A549 (cell line): ENCODE results near the gene QPCT. TPM values are rescaled to one million over a fixed set of nuclear protein-coding genes. Genes with fewer than 3 reads are reported as not detected.

Experiments
- ATAC-seq, 2 experiments: fragments of 200-7000 bp in 1 of 2; fragments of >200 bp in 1 of 2; cut with Nextera tagmentation in 1 of 2; cut with Tn5 transposase in 1 of 2; 3 replicates each; pipeline versions ENCODE4 v1.8.0 to v1.9.1; 2018 to 2020; ENCODE audit warnings: mild to moderate bottlenecking in 1 of 2, moderate library complexity in 1 of 2
- CTCF ChIA-PET: fragments of 300-600 bp; sonication (Branson Sonifier 250); formaldehyde crosslinking; extraction: SDS; loops from one replicate; lab custom pipeline; 2021; ENCODE audit warnings: antibody characterized with exemption, inconsistent platforms; lab: Yijun Ruan, JAX
- POLR2A ChIA-PET: fragments of 350-600 bp; formaldehyde crosslinking; extraction: SDS; loops from one replicate; lab custom pipeline; 2021; ENCODE audit warnings: antibody characterized with exemption, inconsistent platforms; lab: Yijun Ruan, JAX
- DNase-seq, 2 experiments: peaks; one replicate each; pipeline versions ENCODE4 v3.0.0 to v3.0.0-alpha.2; 2011 to 2016; ENCODE audit warnings: low read depth in 1 of 2, low spot score in 1 of 2
- FAIRE-seq: peaks from 2 replicates; lab custom pipeline; 2011; peaks lifted over from hg19 to GRCh38; lab: Jason Lieb, UNC
- H3K27ac ChIP-seq, 2 experiments: fragments of >200 bp; sonication (Bioruptor Twin); formaldehyde crosslinking; 3 replicates each; pipeline ENCODE4 v1.5.1; 2016 to 2017
- H3K4me1 ChIP-seq: fragments of >200 bp; sonication (Bioruptor Twin); formaldehyde crosslinking; 3 replicates; pipeline ENCODE4 v1.6.1; 2016
- H3K4me2 ChIP-seq: fragments of >200 bp; sonication (Bioruptor Twin); formaldehyde crosslinking; 3 replicates; pipeline ENCODE4 v1.6.1; 2016
- H3K4me3 ChIP-seq: fragments of >200 bp; sonication (Bioruptor Twin); formaldehyde crosslinking; 3 replicates; pipeline ENCODE4 v1.5.1; 2016
- H3K9me3 ChIP-seq: fragments of >200 bp; sonication (Bioruptor Twin); formaldehyde crosslinking; 3 replicates; pipeline ENCODE4 v1.6.1; 2016
- CBX2 ChIP-seq: fragments of 200-600 bp; sonication (generic); IDR thresholded peaks from 2 replicates; pipeline ENCODE4 v1.6.1; 2016; ENCODE audit warnings: low read depth, mild to moderate bottlenecking, borderline replicate concordance
- CTCF ChIP-seq: fragments of >200 bp; sonication (Bioruptor Twin); formaldehyde crosslinking; IDR thresholded peaks from 3 replicates; pipeline ENCODE4 v1.5.1; 2016
- EHF ChIP-seq: fragments of 250-450 bp; sonication (Bioruptor Pico); IDR thresholded peaks from 2 replicates; pipeline ENCODE4 v1.5.0; 2020; ENCODE audit warnings: mild to moderate bottlenecking
- EHMT2 ChIP-seq: fragments of 200-600 bp; sonication (generic); IDR thresholded peaks from 2 replicates; pipeline ENCODE4 v1.6.1; 2016; ENCODE audit warnings: antibody characterized with exemption, low read depth, mild to moderate bottlenecking, moderate library complexity
- ELK1 ChIP-seq: fragments of 150-350 bp; IDR thresholded peaks from 2 replicates; pipeline ENCODE4 v1.6.1; 2014; ENCODE audit warnings: low read depth, mild to moderate bottlenecking, low read length
- EP300 ChIP-seq, 2 experiments: fragments of >200 bp; sonication (Bioruptor Twin); formaldehyde crosslinking; IDR thresholded peaks; 2 replicates in 1 of 2; 3 replicates in 1 of 2; pipeline ENCODE4 v1.6.1; 2016 to 2017
- FOSB ChIP-seq: fragments of 250-450 bp; sonication (Bioruptor Pico); IDR thresholded peaks from 2 replicates; pipeline ENCODE4 v1.5.0; 2020; ENCODE audit warnings: mild to moderate bottlenecking, moderate library complexity
- FOSL2 ChIP-seq, 2 experiments: fragments of 450-650 bp in 1 of 2; fragments of >200 bp in 1 of 2; sonication (Bioruptor Twin) in 1 of 2; formaldehyde crosslinking; IDR thresholded peaks; 2 replicates each; pipeline versions ENCODE4 v1.5.0 to v1.6.1; 2016 to 2020; ENCODE audit warnings: mild to moderate bottlenecking in 1 of 2, moderate library complexity in 1 of 2
- GATA3 ChIP-seq: IDR thresholded peaks from 2 replicates; pipeline ENCODE4 v1.6.1; 2012; ENCODE audit warnings: borderline replicate concordance
- HDAC2 ChIP-seq: fragments of 200-600 bp; sonication (generic); IDR thresholded peaks from 2 replicates; pipeline ENCODE4 v1.6.1; 2016
- HES2 ChIP-seq: fragments of >200 bp; sonication (Bioruptor Twin); formaldehyde crosslinking; IDR thresholded peaks from 2 replicates; pipeline ENCODE4 v1.6.1; 2016
- HEYL ChIP-seq: fragments of 250-450 bp; sonication (Bioruptor Pico); IDR thresholded peaks from 2 replicates; pipeline ENCODE4 v1.8.0; 2021; ENCODE audit warnings: mild to moderate bottlenecking, moderate library complexity
- HOXB13 ChIP-seq: fragments of 250-450 bp; sonication (Bioruptor Pico); IDR thresholded peaks from 2 replicates; pipeline ENCODE4 v1.5.0; 2020; ENCODE audit warnings: low read depth, mild to moderate bottlenecking, moderate library complexity
- HOXB5 ChIP-seq: fragments of 250-450 bp; sonication (Bioruptor Pico); IDR thresholded peaks from 2 replicates; pipeline ENCODE4 v1.5.0; 2020; ENCODE audit warnings: mild to moderate bottlenecking, moderate library complexity
- JUNB ChIP-seq: fragments of >200 bp; sonication (Bioruptor Twin); formaldehyde crosslinking; IDR thresholded peaks from 2 replicates; pipeline ENCODE4 v1.6.1; 2016
- KDM1A ChIP-seq: fragments of 200-600 bp; sonication (generic); IDR thresholded peaks from 2 replicates; pipeline ENCODE4 v1.6.1; 2016; ENCODE audit warnings: low read depth, mild to moderate bottlenecking
- MAX ChIP-seq: IDR thresholded peaks from 2 replicates; pipeline ENCODE4 v1.6.1; 2012
- MAZ ChIP-seq: fragments of 150-350 bp; IDR thresholded peaks from 2 replicates; pipeline ENCODE4 v1.6.1; 2014; ENCODE audit warnings: antibody characterized with exemption, low read depth, low read length, borderline replicate concordance
- NFE2L2 ChIP-seq: fragments of 150-350 bp; conservative IDR thresholded peaks from 2 replicates; pipeline ENCODE4 v1.6.1; 2014; ENCODE audit warnings: low read length
- PBX3 ChIP-seq: IDR thresholded peaks from 2 replicates; pipeline ENCODE4 v1.6.1; 2012
- POLR2A ChIP-seq: IDR thresholded peaks from 2 replicates; pipeline ENCODE4 v1.6.1; 2012; ENCODE audit warnings: mild to moderate bottlenecking, low read length
- RAD21 ChIP-seq, 2 experiments: fragments of >200 bp in 1 of 2; sonication (Bioruptor Twin) in 1 of 2; formaldehyde crosslinking in 1 of 2; IDR thresholded peaks in 1 of 2; conservative IDR thresholded peaks in 1 of 2; 2 replicates in 1 of 2; 3 replicates in 1 of 2; pipeline ENCODE4 v1.6.1; 2012 to 2018; ENCODE audit warnings: inconsistent platforms in 1 of 2
- RCOR1 ChIP-seq: fragments of 150-350 bp; IDR thresholded peaks from 2 replicates; pipeline ENCODE4 v1.6.1; 2014; ENCODE audit warnings: antibody characterized with exemption, low read length, low read depth
- RFX5 ChIP-seq: fragments of 450-650 bp; IDR thresholded peaks from 2 replicates; pipeline ENCODE4 v1.7.1; 2014; ENCODE audit warnings: antibody characterized with exemption, mild to moderate bottlenecking, moderate library complexity
- SREBF2 ChIP-seq: fragments of 450-650 bp; IDR thresholded peaks from 2 replicates; pipeline ENCODE4 v1.6.1; 2014; ENCODE audit warnings: mild to moderate bottlenecking, moderate library complexity
- TFCP2L1 ChIP-seq: fragments of 250-450 bp; sonication (Bioruptor Pico); IDR thresholded peaks from 2 replicates; pipeline ENCODE4 v1.5.0; 2021; ENCODE audit warnings: mild to moderate bottlenecking
- TP53 ChIP-seq: fragments of 250-450 bp; sonication (Bioruptor Pico); IDR thresholded peaks from 2 replicates; pipeline ENCODE4 v1.5.0; 2021; ENCODE audit warnings: mild to moderate bottlenecking, moderate library complexity
- ZC3H11A ChIP-seq: fragments of 450-650 bp; IDR thresholded peaks from 2 replicates; pipeline ENCODE4 v1.6.1; 2014; ENCODE audit warnings: antibody characterized with exemption, mild to moderate bottlenecking
- ZNF302 ChIP-seq: fragments of 250-450 bp; sonication (Bioruptor Pico); IDR thresholded peaks from 2 replicates; pipeline ENCODE4 v1.9.0; 2021; ENCODE audit warnings: inconsistent platforms, mild to moderate bottlenecking, moderate library complexity
- WGBS: methylation state at CpG from one replicate; pipeline ENCODE4 v1.1.6; 2017; ENCODE audit errors: missing lambda C conversion rate; 5-methylcytosine and 5-hydroxymethylcytosine counted together
- polyA plus RNA-seq, 4 experiments: library from polyadenylated mRNA; depleted of rRNA in 3 of 4; stranded (reverse); fragments of >200 nt; fragmentation: RNase III in 1 of 4; extraction: RNeasy Plus Mini Kit Qiagen cat#74134 plus additional on column Dnase treatment in 1 of 4; gene quantifications; 2 replicates in 3 of 4; 3 replicates in 1 of 4; pipeline ENCODE4 v1.2.3, GENCODE V29; 2011 to 2017

QPCT gene
- polyA plus RNA-seq, 2 of the 4 experiments (the other 2 are of a cell fraction) = 20.0 to 42.7 TPM

GRCh38 chr2:37317746-37318145 is 26.7 kb upstream of the QPCT start:
- no peak for DNase-seq
- H3K4me1 ChIP-seq = no peaks in the 10 kb centered on the region; the same call in 2 of the 3 replicates
- no peak for TF ChIP-seq KDM1A
- no peak for TF ChIP-seq TFCP2L1 (CRISPR knock-in tag)
- no peak for TF ChIP-seq RCOR1
- no peak for TF ChIP-seq NFE2L2
- TF ChIP-seq, all 56 proteins: peak for 0
- no peak for FAIRE-seq
- ChIA-PET POLR2A (no interaction called here), CTCF (interaction anchor here (1.2 to 1.5 kb wide), 3 partner anchors 10 to 13 kb away, joined by 3 to 4 read pairs (median 4); no protein-coding TSS in a partner anchor)
- Histone ChIP-seq H3K4me2 (no peak overlapping the region), H3K27ac (no peak overlapping the region), H3K9me3 (no peaks in the 10 kb centered on the region), H3K4me3 (no peak overlapping the region)
- ATAC-seq = no peak
- WGBS = 98% methylated on average over 1 of the region's 1 CpG

- 89% methylated on average over 5 of the region's 5 CpGs for WGBS
- Histone ChIP-seq H3K4me2 (no peak overlapping the region), H3K9me3 (no peaks in the 10 kb centered on the region), H3K4me3 (no peak overlapping the region), H3K4me1 (peaks cover 6% of the 10 kb centered on the region), H3K27ac (no peak overlapping the region)
- ChIA-PET POLR2A (no interaction called here), CTCF (interaction anchor here (0.5 to 1.4 kb wide), 4 partner anchors 11 to 751 kb away, joined by 3 to 4 read pairs (median 4); no protein-coding TSS in a partner anchor)
- DNase-seq (no peak), FAIRE-seq (peak; percentile 39), ATAC-seq (no peak)
- TF ChIP-seq ELK1 = no peak
- TF ChIP-seq EP300 (IDR thresholded peaks at IDR 0.05) = no peak
- TF ChIP-seq RAD21 (conservative IDR thresholded peaks at IDR 0.05 in 1 of 2, IDR thresholded peaks at IDR 0.05 in 1 of 2) = no peak
- TF ChIP-seq CTCF = no peak
- no peak for TF ChIP-seq ZNF302 (CRISPR knock-in tag)
- TF ChIP-seq EHF (CRISPR knock-in tag) = no peak
- TF ChIP-seq TP53 (CRISPR knock-in tag) = no peak
- no peak for TF ChIP-seq GATA3
- no peak for TF ChIP-seq SREBF2
- no peak for TF ChIP-seq FOSL2 (IDR thresholded peaks at IDR 0.05)
- no peak for TF ChIP-seq FOSL2 (CRISPR knock-in tag; IDR thresholded peaks at IDR 0.05)
- TF ChIP-seq MAZ = no peak
- no peak for TF ChIP-seq FOSB (CRISPR knock-in tag)
- TF ChIP-seq RFX5 = no peak
- TF ChIP-seq POLR2A = no peak
- TF ChIP-seq CBX2 = no peak
- TF ChIP-seq NFE2L2 = no peak
- TF ChIP-seq HOXB5 (CRISPR knock-in tag) = no peak
These were observed 26.0 kb upstream of the QPCT start for GRCh38 chr2:37318401-37318800.

- DNase-seq = no peak
- FAIRE-seq = no peak
- 93% methylated on average over 12 of the region's 12 CpGs for WGBS
- Histone ChIP-seq H3K27ac (no peak overlapping the region), H3K4me1 (peaks cover 9% of the 10 kb centered on the region), H3K9me3 (no peaks in the 10 kb centered on the region), H3K4me2 (no peak overlapping the region), H3K4me3 (no peak overlapping the region)
- ATAC-seq = no peak
- CTCF ChIA-PET = interaction anchor here (0.6 to 1.2 kb wide), 3 partner anchors 10 to 1375 kb away, joined by 3 to 6 read pairs (median 3); no protein-coding TSS in a partner anchor
- POLR2A ChIA-PET = no interaction called here
- TF ChIP-seq ZC3H11A (no peak), MAX (no peak), FOSL2 (IDR thresholded peaks at IDR 0.05) (no peak), FOSL2 (CRISPR knock-in tag; IDR thresholded peaks at IDR 0.05) (no peak), JUNB (no peak), ELK1 (no peak), RAD21 (conservative IDR thresholded peaks at IDR 0.05 in 1 of 2, IDR thresholded peaks at IDR 0.05 in 1 of 2) (no peak), HES2 (no peak), EHMT2 (no peak), RFX5 (no peak), HOXB13 (CRISPR knock-in tag) (no peak), PBX3 (no peak), HDAC2 (no peak), ZNF302 (CRISPR knock-in tag) (no peak), HEYL (no peak)
These were observed 24.4 kb upstream of the QPCT start for GRCh38 chr2:37319754-37320609.
